Panc1 (cell line): Measurements from ENCODE around the gene MAP6.

ENCODE experiments used
- CTCF ChIP-seq: fragments of 450-650 bp; IDR thresholded peaks from 2 replicates; pipeline ENCODE4 v1.5.1; 2017; ENCODE audit warnings: mild to moderate bottlenecking
- POLR2AphosphoS5 ChIP-seq: IDR thresholded peaks from 2 replicates; pipeline ENCODE4 v1.6.1; 2012; ENCODE audit warnings: mild to moderate bottlenecking, low read depth, low read length, moderate library complexity
- REST ChIP-seq, 2 experiments: IDR thresholded peaks; 2 replicates each; pipeline ENCODE4 v1.6.1; 2011 to 2012; ENCODE audit warnings: low read depth in 2 of 2, control low read depth in 1 of 2, low read length in 1 of 2, mild to moderate bottlenecking in 1 of 2, moderate library complexity in 1 of 2; ENCODE audit not compliant: insufficient read depth in 1 of 2
- SIN3A ChIP-seq: IDR thresholded peaks from 2 replicates; pipeline ENCODE4 v1.6.1; 2012; ENCODE audit warnings: low read depth, mild to moderate bottlenecking, low read length, moderate library complexity, borderline replicate concordance; ENCODE audit not compliant: insufficient read depth
- TCF7L2 ChIP-seq: IDR thresholded peaks from 2 replicates; pipeline ENCODE4 v1.6.1; 2011; ENCODE audit warnings: mild to moderate bottlenecking, low read depth, low read length, inconsistent platforms

- TF ChIP-seq REST (IDR thresholded peaks at IDR 0.05; ENCODE audit: insufficient read depth in 1 of 2, low read depth in 2 of 2, low read length in 1 of 2) (no peak), POLR2AphosphoS5 (no peak), CTCF (no peak), SIN3A (no peak), TCF7L2 (no peak)
Measured at GRCh38 chr11:75673977-75674582, 5.2 kb upstream of the MAP6 start.
